Mesothelial cell of epicardium (in vitro differentiated cells): ENCODE measurements around the gene KHDRBS2. TPM values are rescaled to one million over a fixed set of nuclear protein-coding genes. Genes with fewer than 3 reads are reported as not detected.

Source experiments
- DNase-seq, 2 experiments: peaks; one replicate each; pipeline ENCODE4 v3.0.0; 2021; ENCODE audit warnings: low spot score in 2 of 2; ENCODE audit not compliant: unreplicated experiment in 2 of 2
- H3K27ac Mint-ChIP-seq: 2 replicates; pipeline ENCODE4 v1.8.0; 2021; ENCODE audit warnings: mixed read lengths
- H3K27me3 Mint-ChIP-seq: 2 replicates; pipeline ENCODE4 v1.8.0; 2021; ENCODE audit warnings: low read depth, mixed read lengths
- H3K36me3 Mint-ChIP-seq: 2 replicates; pipeline ENCODE4 v1.8.0; 2021; ENCODE audit warnings: mixed read lengths
- H3K4me1 Mint-ChIP-seq: 2 replicates; pipeline ENCODE4 v1.8.0; 2021; ENCODE audit warnings: mixed read lengths
- H3K4me3 Mint-ChIP-seq: 2 replicates; pipeline ENCODE4 v1.8.0; 2021; ENCODE audit warnings: mild to moderate bottlenecking, moderate library complexity, mixed read lengths
- H3K9me3 Mint-ChIP-seq: 2 replicates; pipeline ENCODE4 v1.8.0; 2021; ENCODE audit warnings: mixed read lengths
- CTCF ChIP-seq: fragments of 200-600 bp; sonication (generic); IDR thresholded peaks from one replicate; pipeline ENCODE4 v1.5.0; 2021; ENCODE audit warnings: antibody characterized with exemption; ENCODE audit not compliant: unreplicated experiment
- total RNA-seq: library from RNA; stranded (reverse); gene quantifications from 3 replicates; pipeline ENCODE4 v1.2.1, GENCODE V29; 2021

KHDRBS2 gene
- total RNA-seq, 1 donor from 2014 or later = 1.6 TPM

DNA sequence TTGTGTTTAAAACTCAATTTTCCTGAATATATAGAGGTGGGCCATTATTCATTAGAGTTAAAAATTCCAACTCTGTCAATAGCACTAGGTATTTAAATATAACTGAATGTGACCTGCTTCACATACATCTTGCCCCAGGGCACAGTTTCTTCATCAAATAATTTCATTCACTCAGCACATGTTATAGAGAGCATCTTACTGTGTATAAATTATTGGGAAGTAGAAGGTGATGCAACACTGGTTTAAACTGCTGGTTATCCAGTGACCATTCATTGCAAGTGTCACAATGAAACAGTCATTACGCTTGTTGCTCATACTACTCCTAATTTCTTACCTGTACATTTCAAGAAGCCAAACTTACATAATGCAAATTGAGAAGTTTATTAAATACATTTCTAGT lies 93.4 kb downstream of the KHDRBS2 start:
- Mint-ChIP-seq H3K4me3 (no peak overlapping the region), H3K36me3 (no peaks in the 10 kb centered on the region), H3K4me1 (no peaks in the 10 kb centered on the region), H3K27me3 (no peaks in the 10 kb centered on the region), H3K9me3 (no peaks in the 10 kb centered on the region), H3K27ac (no peak overlapping the region)
- TF ChIP-seq CTCF = no peak
- DNase-seq = no peak

GRCh38 chr6:62175195-62175594 lies 110.8 kb downstream of the KHDRBS2 start:
- DNase-seq = no peak
- H3K4me1 Mint-ChIP-seq = peaks cover 2% of the 10 kb centered on the region
- no peak overlapping the region for H3K27ac Mint-ChIP-seq
- H3K4me3 Mint-ChIP-seq = no peak overlapping the region
- no peak for TF ChIP-seq CTCF
- no peaks in the 10 kb centered on the region for H3K36me3 Mint-ChIP-seq
- peaks cover 9% of the 10 kb centered on the region for H3K9me3 Mint-ChIP-seq
- no peaks in the 10 kb centered on the region for H3K27me3 Mint-ChIP-seq

- Mint-ChIP-seq H3K36me3 (no peaks in the 10 kb centered on the region), H3K4me3 (no peak overlapping the region), H3K27me3 (no peaks in the 10 kb centered on the region), H3K27ac (no peak overlapping the region), H3K9me3 (peaks cover 4% of the 10 kb centered on the region), H3K4me1 (peaks cover 2% of the 10 kb centered on the region)
- TF ChIP-seq CTCF = no peak
- no peak for DNase-seq
Observed at GRCh38 chr6:62174548-62174947, 111.5 kb downstream of the KHDRBS2 start.

DNA sequence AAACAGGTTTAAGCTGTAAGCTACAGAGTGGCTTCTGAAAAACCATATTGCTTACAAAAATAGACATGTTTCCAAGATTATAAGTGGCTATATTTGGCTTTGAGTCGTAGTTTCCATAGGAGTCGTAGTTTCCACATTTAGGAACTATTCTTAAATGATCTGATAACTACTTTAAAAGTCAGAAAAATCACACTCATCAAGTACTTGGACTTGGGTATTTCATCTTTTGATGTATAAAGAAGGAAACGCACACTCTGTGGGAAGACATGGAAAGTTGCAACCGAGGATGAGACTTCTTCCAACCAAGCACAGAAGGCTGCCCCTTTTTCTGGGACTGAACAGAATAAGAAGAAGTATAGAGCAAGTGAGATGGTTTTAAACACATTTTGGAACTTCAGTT lies 118.3 kb downstream of the KHDRBS2 start:
- no peak for TF ChIP-seq CTCF
- Mint-ChIP-seq H3K27me3 (no peaks in the 10 kb centered on the region), H3K9me3 (peaks cover 13% of the 10 kb centered on the region), H3K4me3 (no peak overlapping the region), H3K27ac (peak overlapping the region; percentile 7), H3K36me3 (peaks cover 2% of the 10 kb centered on the region), H3K4me1 (no peaks in the 10 kb centered on the region)
- DNase-seq = no peak

GRCh38 chr6:62162858-62163257 lies 123.2 kb downstream of the KHDRBS2 start:
- no peaks in the 10 kb centered on the region for H3K27me3 Mint-ChIP-seq
- H3K4me3 Mint-ChIP-seq = no peak overlapping the region
- H3K36me3 Mint-ChIP-seq = peaks cover 2% of the 10 kb centered on the region
- no peak for DNase-seq
- no peak overlapping the region for H3K27ac Mint-ChIP-seq
- peaks cover 30% of the 10 kb centered on the region for H3K9me3 Mint-ChIP-seq
- TF ChIP-seq CTCF = no peak
- H3K4me1 Mint-ChIP-seq = no peaks in the 10 kb centered on the region

DNA sequence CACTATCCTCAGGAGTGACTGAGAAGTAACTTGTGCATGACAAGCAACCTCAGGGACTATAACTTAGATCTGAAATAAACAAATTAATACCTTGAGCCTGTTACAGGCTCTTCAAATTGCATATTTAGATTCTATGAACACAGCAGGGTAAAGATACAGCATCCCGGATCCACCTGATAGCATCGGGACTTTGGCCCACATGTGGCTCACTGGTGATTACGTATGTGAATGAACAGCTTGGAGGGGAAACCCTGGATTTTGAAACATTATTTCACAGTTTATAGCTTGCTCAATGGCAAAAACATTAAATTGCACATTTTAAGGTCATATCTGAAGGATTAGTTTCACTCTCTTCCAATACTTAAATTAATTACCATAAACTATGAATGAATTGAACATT lies 133.2 kb downstream of the KHDRBS2 start:
- no peaks in the 10 kb centered on the region for H3K4me1 Mint-ChIP-seq
- H3K27ac Mint-ChIP-seq = no peak overlapping the region
- no peak for TF ChIP-seq CTCF
- H3K9me3 Mint-ChIP-seq = no peaks in the 10 kb centered on the region
- no peak overlapping the region for H3K4me3 Mint-ChIP-seq
- no peaks in the 10 kb centered on the region for H3K27me3 Mint-ChIP-seq
- no peak for DNase-seq
- H3K36me3 Mint-ChIP-seq = no peaks in the 10 kb centered on the region
